HUES64 (cell line): ENCODE measurements around the gene PRR29.
"Not testable (repeated sequence)": the region's sequence is repeated elsewhere in the genome, so short reads cannot be mapped to it uniquely, and the experiment has no call there.

Experiments used
- H3K27ac ChIP-seq: 2 replicates; pipeline ENCODE4 v1.7.0; 2013; ENCODE audit warnings: low read depth, low read length, inconsistent platforms
- H3K27me3 ChIP-seq: 2 replicates; pipeline ENCODE4 v1.6.1; 2013; ENCODE audit warnings: mild to moderate bottlenecking, low read length; ENCODE audit not compliant: insufficient read depth
- H3K36me3 ChIP-seq: 2 replicates; pipeline ENCODE4 v1.6.1; 2013; ENCODE audit warnings: mild to moderate bottlenecking, low read length; ENCODE audit not compliant: insufficient read depth
- H3K4me1 ChIP-seq: 2 replicates; pipeline ENCODE4 v1.6.1; 2013; ENCODE audit warnings: mild to moderate bottlenecking, low read length, moderate library complexity; ENCODE audit not compliant: insufficient read depth
- H3K4me3 ChIP-seq: 2 replicates; pipeline ENCODE4 v1.5.1; 2013; ENCODE audit warnings: mild to moderate bottlenecking, low read length, moderate library complexity
- H3K9ac ChIP-seq: 2 replicates; pipeline ENCODE4 v1.6.1; 2013; ENCODE audit warnings: mild to moderate bottlenecking, low read depth, low read length
- H3K9me3 ChIP-seq: 2 replicates; pipeline ENCODE4 v1.6.1; 2013; ENCODE audit warnings: low read depth, low read length; ENCODE audit not compliant: insufficient read depth
- WGBS: fragments of 150-250, 120-280 bp; methylation state at CpG from one replicate; pipeline ENCODE4 v1.1.7; 2013; ENCODE audit warnings: missing lambda C conversion rate; 5-methylcytosine and 5-hydroxymethylcytosine counted together

Gene PRR29

DNA sequence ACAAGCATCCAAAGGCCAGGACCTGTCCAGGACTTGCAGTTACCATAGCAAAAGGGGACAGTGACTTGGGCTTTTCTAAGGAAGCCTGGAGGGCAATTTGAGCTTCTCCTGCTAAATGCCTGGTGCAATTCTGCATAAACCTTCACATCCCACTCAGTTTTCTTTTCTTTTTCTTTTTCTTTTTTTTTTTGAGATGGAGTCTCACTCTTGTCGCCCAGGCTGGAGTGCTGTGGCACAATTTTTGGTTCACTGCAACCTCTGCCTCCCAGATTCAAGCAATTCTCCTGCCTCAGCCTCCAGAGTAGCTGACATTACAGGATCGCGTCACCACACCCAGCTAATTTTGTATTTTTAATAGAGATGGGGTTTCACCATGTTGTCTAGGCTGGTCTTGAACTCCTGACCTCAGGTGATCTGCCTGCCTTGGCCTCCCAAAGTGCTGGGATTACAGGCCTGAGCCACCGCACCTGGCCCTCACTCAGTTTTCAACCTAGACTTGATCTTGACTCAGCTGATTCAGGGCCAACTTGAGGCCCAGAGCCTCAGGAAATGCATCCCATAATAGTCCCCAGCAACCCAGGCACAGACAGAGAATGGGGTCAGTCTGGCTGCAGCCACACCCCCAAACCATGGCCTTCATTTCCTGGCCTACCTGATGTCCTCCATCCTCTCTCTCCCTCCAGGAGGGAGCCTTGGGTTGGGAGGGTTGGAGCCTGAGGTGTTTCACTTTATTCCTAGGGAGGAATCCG lies 9.1 kb downstream of the PRR29 start:
- H3K36me3 ChIP-seq = not testable (repeated sequence)
- WGBS = 96% methylated on average over 5 of the region's 5 CpGs

GRCh38 chr17:64007838-64008282 lies 9.7 kb downstream of the PRR29 start:
- no peaks in the 10 kb centered on the region for H3K4me1 ChIP-seq
- H3K4me3 ChIP-seq = no peak overlapping the region
- no peaks in the 10 kb centered on the region for H3K9me3 ChIP-seq
- H3K36me3 ChIP-seq = no peaks in the 10 kb centered on the region
- H3K9ac ChIP-seq = no peak overlapping the region
- no peak overlapping the region for H3K27ac ChIP-seq
- H3K27me3 ChIP-seq = no peaks in the 10 kb centered on the region
- WGBS = 83% methylated on average over 5 of the region's 5 CpGs

More for the DNA sequence above, 9.1 kb downstream of the PRR29 start:
- H3K4me3 ChIP-seq, H3K9me3 ChIP-seq, H3K27me3 ChIP-seq, H3K27ac ChIP-seq, H3K9ac ChIP-seq, H3K4me1 ChIP-seq: not testable (repeated sequence)

- no peak overlapping the region for H3K4me3 ChIP-seq
- H3K27me3 ChIP-seq = no peaks in the 10 kb centered on the region
- 93% methylated on average over 5 of the region's 5 CpGs for whole genome bisulfite sequencing
- no peaks in the 10 kb centered on the region for H3K9me3 ChIP-seq
- no peak overlapping the region for H3K9ac ChIP-seq
- H3K36me3 ChIP-seq = no peaks in the 10 kb centered on the region
- no peaks in the 10 kb centered on the region for H3K4me1 ChIP-seq
- no peak overlapping the region for H3K27ac ChIP-seq
These were observed 10.2 kb downstream of the PRR29 start for GRCh38 chr17:64008346-64008745.

GRCh38 chr17:64008830-64009229 lies 10.7 kb downstream of the PRR29 start:
- no peak overlapping the region for H3K4me3 ChIP-seq
- H3K36me3 ChIP-seq = no peaks in the 10 kb centered on the region
- H3K9me3 ChIP-seq = no peaks in the 10 kb centered on the region
- H3K27ac ChIP-seq = no peak overlapping the region
- no peak overlapping the region for H3K9ac ChIP-seq
- 93% methylated on average over 4 of the region's 4 CpGs for WGBS
- no peaks in the 10 kb centered on the region for H3K27me3 ChIP-seq
- no peaks in the 10 kb centered on the region for H3K4me1 ChIP-seq

GRCh38 chr17:64009571-64010402 lies 11.6 kb downstream of the PRR29 start:
- H3K27me3 ChIP-seq = no peaks in the 10 kb centered on the region
- H3K27ac ChIP-seq = no peak overlapping the region
- H3K4me3 ChIP-seq = no peak overlapping the region
- H3K9ac ChIP-seq = no peak overlapping the region
- no peaks in the 10 kb centered on the region for H3K4me1 ChIP-seq
- H3K36me3 ChIP-seq = no peaks in the 10 kb centered on the region
- H3K9me3 ChIP-seq = no peaks in the 10 kb centered on the region
- 77% methylated on average over 8 of the region's 8 CpGs for WGBS

- no peaks in the 10 kb centered on the region for H3K27me3 ChIP-seq
- H3K4me1 ChIP-seq = peaks cover 5% of the 10 kb centered on the region; the same call in 1 of the 2 replicates
- WGBS = 90% methylated on average over 5 of the region's 6 CpGs
- H3K9me3 ChIP-seq = no peaks in the 10 kb centered on the region
- H3K4me3 ChIP-seq = no peak overlapping the region
- no peak overlapping the region for H3K9ac ChIP-seq
- no peaks in the 10 kb centered on the region for H3K36me3 ChIP-seq
- no peak overlapping the region for H3K27ac ChIP-seq
These were observed 17.3 kb downstream of the PRR29 start for GRCh38 chr17:64015447-64015846.

GRCh38 chr17:64016231-64016784 lies 18.2 kb downstream of the PRR29 start:
- no peak overlapping the region for H3K27ac ChIP-seq
- H3K9me3 ChIP-seq = no peaks in the 10 kb centered on the region
- H3K4me3 ChIP-seq = no peak overlapping the region
- no peak overlapping the region for H3K9ac ChIP-seq
- 89% methylated on average over 5 of the region's 5 CpGs for WGBS
- H3K36me3 ChIP-seq = no peaks in the 10 kb centered on the region
- H3K27me3 ChIP-seq = no peaks in the 10 kb centered on the region
- H3K4me1 ChIP-seq = peaks cover 5% of the 10 kb centered on the region; the same call in 1 of the 2 replicates

- WGBS = 97% methylated on average over 3 of the region's 3 CpGs
- Histone ChIP-seq H3K27ac (no peak overlapping the region), H3K9ac (no peak overlapping the region), H3K36me3 (no peaks in the 10 kb centered on the region), H3K4me1 (peaks cover 5% of the 10 kb centered on the region; the same call in 1 of the 2 replicates), H3K27me3 (no peaks in the 10 kb centered on the region), H3K9me3 (no peaks in the 10 kb centered on the region), H3K4me3 (no peak overlapping the region)
These were observed 18.8 kb downstream of the PRR29 start for GRCh38 chr17:64016974-64017373.

DNA sequence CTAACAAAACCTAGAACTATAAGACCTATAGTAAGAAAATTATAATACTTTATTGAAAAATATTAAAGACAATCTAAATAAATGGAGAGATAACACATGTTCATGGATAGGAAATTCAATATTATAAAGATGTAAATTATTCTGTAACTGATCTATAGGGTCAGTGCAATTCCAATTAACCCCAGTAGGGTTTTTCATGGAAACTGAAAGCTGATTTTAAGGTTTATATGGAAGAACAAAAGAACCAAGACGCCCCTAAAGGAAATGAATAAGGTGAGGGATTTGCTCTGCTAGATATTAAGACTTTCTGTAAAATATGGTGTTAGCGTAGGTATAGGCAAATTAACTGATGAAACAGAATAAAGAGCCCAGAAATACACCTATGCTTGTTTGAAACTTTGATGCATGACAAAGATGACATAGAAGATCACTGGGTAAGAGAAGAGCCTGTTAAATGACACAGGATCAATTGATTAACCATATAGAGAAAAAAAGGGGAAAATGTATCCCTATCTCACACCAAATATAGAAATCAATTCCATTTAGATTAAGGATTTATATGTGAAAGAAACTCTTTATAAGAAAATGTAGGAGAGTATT lies 19.3 kb downstream of the PRR29 start:
- Histone ChIP-seq H3K4me3 (no peak overlapping the region), H3K4me1 (peaks cover 5% of the 10 kb centered on the region; the same call in 1 of the 2 replicates), H3K9ac (no peak overlapping the region), H3K27me3 (no peaks in the 10 kb centered on the region), H3K36me3 (no peaks in the 10 kb centered on the region), H3K9me3 (no peaks in the 10 kb centered on the region), H3K27ac (no peak overlapping the region)
- WGBS = 87% methylated on average over 2 of the region's 2 CpGs

DNA sequence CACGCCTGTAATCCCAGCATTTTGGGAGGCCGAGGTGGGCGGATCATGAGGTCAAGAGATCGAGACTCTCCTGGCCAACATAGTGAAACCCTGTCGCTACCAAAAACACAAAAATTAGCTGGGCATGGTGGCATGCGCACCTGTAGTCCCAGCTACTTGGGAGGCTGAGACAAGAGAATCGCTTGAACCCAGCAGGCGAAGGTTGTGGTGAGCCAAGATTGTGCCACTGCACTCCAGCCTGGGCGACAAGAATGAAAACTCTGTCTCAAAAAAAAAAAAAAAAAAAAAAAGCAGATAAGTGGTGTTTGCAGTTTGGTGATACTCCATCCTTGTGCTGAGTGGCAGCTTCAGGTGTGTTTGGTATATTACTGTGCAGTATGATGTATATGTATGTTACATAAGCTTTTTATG lies 21.4 kb downstream of the PRR29 start:
- not testable (repeated sequence) for H3K4me3 ChIP-seq, H3K9me3 ChIP-seq, H3K27ac ChIP-seq, H3K4me1 ChIP-seq, H3K27me3 ChIP-seq, H3K9ac ChIP-seq, H3K36me3 ChIP-seq
- WGBS = 84% methylated on average over 9 of the region's 9 CpGs
